Rectal smooth muscle tissue (tissue), 1 donor: ENCODE measurements around the gene BSPRY.
"Not testable (repeated sequence)": the region's sequence is repeated elsewhere in the genome, so short reads cannot be mapped to it uniquely, and the experiment has no call there.

ENCODE experiments used
- H3K27ac ChIP-seq: one replicate; pipeline ENCODE4 v1.7.0; 2013; ENCODE audit warnings: low read depth, low read length, inconsistent platforms
- H3K27me3 ChIP-seq: one replicate; pipeline ENCODE4 v1.7.0; 2013; ENCODE audit warnings: low read length; ENCODE audit not compliant: control insufficient read depth, insufficient read depth
- H3K36me3 ChIP-seq: one replicate; pipeline ENCODE4 v1.7.0; 2013; ENCODE audit warnings: low read length; ENCODE audit not compliant: control insufficient read depth, insufficient read depth
- H3K4me1 ChIP-seq: one replicate; pipeline ENCODE4 v1.7.0; 2013; ENCODE audit warnings: low read length; ENCODE audit not compliant: control insufficient read depth, insufficient read depth
- H3K4me3 ChIP-seq: one replicate; pipeline ENCODE4 v1.7.0; 2013; ENCODE audit warnings: low read length
- H3K9ac ChIP-seq: one replicate; pipeline ENCODE4 v1.7.0; 2013; ENCODE audit warnings: low read length

BSPRY gene

GRCh38 chr9:113376634-113377567 lies 27.6 kb downstream of the BSPRY start, which contains the start of gene HDHD3:
Gene HDHD3 (minus strand): TSS chr9:113376986. CDS start chr9:113374354, 2,632 bp downstream.
- Histone ChIP-seq H3K9ac (peak within 1 kb of the TSS; percentile 80), H3K4me1 (no peaks in the 10 kb centered on the region), H3K4me3 (peak within 1 kb of the TSS; percentile 96), H3K27me3 (no peaks in the 10 kb centered on the region), H3K36me3 (peaks cover 5% of the 10 kb centered on the region), H3K27ac (peak within 1 kb of the TSS; percentile 88)

GRCh38 chr9:113379094-113379828 lies 29.9 kb downstream of the BSPRY start:
- not testable (repeated sequence) for H3K4me1 ChIP-seq, H3K4me3 ChIP-seq

GRCh38 chr9:113379829-113380210 lies 30.5 kb downstream of the BSPRY start:
- H3K27ac ChIP-seq, H3K27me3 ChIP-seq, H3K4me1 ChIP-seq, H3K9ac ChIP-seq, H3K36me3 ChIP-seq, H3K4me3 ChIP-seq: not testable (repeated sequence)

More at GRCh38 chr9:113379094-113379828, 29.9 kb downstream of the BSPRY start:
- H3K36me3 ChIP-seq, H3K27ac ChIP-seq, H3K9ac ChIP-seq, H3K27me3 ChIP-seq: not testable (repeated sequence)

GRCh38 chr9:113380869-113381378 lies 31.6 kb downstream of the BSPRY start:
- no peak overlapping the region for H3K4me3 ChIP-seq
- H3K27me3 ChIP-seq: no peaks in the 10 kb centered on the region
- H3K27ac ChIP-seq: no peak overlapping the region
- no peaks in the 10 kb centered on the region for H3K4me1 ChIP-seq
- H3K36me3 ChIP-seq: no peaks in the 10 kb centered on the region
- H3K9ac ChIP-seq: no peak overlapping the region

DNA sequence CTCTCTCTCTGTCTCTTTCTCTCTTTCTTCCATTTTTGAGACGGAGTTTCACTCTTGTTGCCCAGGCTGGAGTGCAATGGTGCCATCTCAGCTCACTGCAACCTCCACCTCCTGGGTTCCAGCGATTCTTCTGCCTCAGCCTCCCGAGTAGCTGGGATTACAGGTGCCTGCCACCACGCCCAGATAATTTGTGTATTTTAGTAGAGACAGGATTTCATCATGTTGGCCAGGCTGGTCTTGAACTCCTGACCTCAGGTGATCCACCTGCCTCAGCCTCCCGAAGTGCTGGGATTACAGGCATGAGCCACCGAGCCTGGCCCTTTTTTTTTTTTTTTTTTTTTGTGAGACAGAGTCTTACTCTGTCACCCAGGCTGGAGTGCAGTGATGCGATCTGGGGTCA lies 32.1 kb downstream of the BSPRY start:
- H3K4me3 ChIP-seq, H3K27ac ChIP-seq, H3K9ac ChIP-seq, H3K36me3 ChIP-seq, H3K4me1 ChIP-seq, H3K27me3 ChIP-seq: not testable (repeated sequence)

DNA sequence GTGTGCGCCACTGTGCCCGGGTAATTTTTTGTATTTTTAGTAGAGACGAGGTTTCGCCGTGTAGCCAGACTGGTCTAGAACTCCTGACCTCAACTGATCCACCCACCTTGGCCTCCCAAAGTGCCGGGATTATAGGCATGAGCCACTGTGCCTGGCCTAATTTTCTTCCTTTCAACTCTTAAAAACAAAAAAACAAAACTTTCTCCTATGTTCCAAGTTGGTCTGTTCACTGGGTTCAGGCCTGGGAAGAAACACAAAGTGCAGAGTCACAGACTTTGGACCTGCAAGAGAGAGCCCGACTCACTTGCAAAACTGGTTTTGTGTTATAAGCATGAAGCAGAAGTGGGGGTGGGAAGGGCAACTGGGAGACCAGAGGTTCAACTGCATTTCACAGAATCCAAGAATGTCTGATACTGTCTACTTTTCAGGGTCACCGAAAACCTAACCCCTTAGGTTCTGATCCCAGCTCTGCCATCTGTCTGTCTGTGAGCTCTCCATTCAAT lies 32.6 kb downstream of the BSPRY start:
- Histone ChIP-seq H3K27me3 (no peaks in the 10 kb centered on the region), H3K4me1 (no peaks in the 10 kb centered on the region), H3K4me3 (no peak overlapping the region), H3K9ac (no peak overlapping the region), H3K36me3 (peaks cover 6% of the 10 kb centered on the region), H3K27ac (no peak overlapping the region)

GRCh38 chr9:113386571-113387393 lies 37.4 kb downstream of the BSPRY start:
- H3K4me1 ChIP-seq: no peaks in the 10 kb centered on the region
- H3K27me3 ChIP-seq: no peaks in the 10 kb centered on the region
- H3K9ac ChIP-seq: no peak overlapping the region
- H3K27ac ChIP-seq: no peak overlapping the region
- peaks cover 36% of the 10 kb centered on the region for H3K36me3 ChIP-seq
- peak overlapping the region; percentile 30 for H3K4me3 ChIP-seq

DNA sequence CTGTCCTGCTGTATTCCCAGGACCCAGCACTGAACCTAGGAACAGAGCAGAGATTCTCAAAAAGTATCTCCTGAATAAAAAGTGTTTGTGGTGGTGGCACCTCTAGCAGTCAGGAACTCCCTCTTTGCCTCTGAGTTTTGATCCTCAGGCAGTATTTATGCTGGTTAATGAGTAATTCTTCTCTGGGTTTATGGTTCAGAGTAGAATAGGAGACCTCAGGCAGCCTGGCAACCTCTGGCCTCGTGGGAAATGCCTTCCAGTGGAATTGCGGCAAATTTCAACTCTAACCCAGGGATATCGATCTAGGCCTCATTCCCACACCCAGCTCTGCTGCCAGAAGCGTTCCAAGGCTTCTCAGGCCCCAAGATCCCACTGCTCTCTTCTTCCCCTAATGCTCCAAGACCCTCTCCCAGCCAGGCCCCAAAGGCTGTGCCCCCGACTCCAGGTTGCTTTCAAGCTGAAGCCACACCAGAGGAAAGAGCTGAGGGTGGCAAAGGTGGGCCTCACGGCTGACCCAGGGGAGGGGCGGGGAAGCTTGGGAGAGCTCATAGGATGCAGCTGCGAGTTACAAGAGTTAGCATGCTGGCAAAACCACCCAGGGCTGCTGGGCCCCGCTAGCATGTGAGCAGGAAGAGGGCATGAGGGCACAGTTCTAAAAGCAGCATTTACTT lies 38.4 kb downstream of the BSPRY start:
- Histone ChIP-seq H3K9ac (no peak overlapping the region), H3K4me3 (peak overlapping the region; percentile 30), H3K4me1 (no peaks in the 10 kb centered on the region), H3K36me3 (peaks cover 42% of the 10 kb centered on the region), H3K27ac (no peak overlapping the region), H3K27me3 (no peaks in the 10 kb centered on the region)

- H3K27ac ChIP-seq: no peak overlapping the region
- peaks cover 45% of the 10 kb centered on the region for H3K36me3 ChIP-seq
- no peak overlapping the region for H3K9ac ChIP-seq
- no peaks in the 10 kb centered on the region for H3K4me1 ChIP-seq
- no peak overlapping the region for H3K4me3 ChIP-seq
- H3K27me3 ChIP-seq: no peaks in the 10 kb centered on the region
Measured at GRCh38 chr9:113388833-113389232, 39.5 kb downstream of the BSPRY start.

- Histone ChIP-seq H3K27me3 (no peaks in the 10 kb centered on the region), H3K9ac (no peak overlapping the region), H3K4me3 (no peak overlapping the region), H3K27ac (no peak overlapping the region), H3K36me3 (peaks cover 45% of the 10 kb centered on the region), H3K4me1 (no peaks in the 10 kb centered on the region)
Measured at GRCh38 chr9:113389451-113389850, 40.1 kb downstream of the BSPRY start.

DNA sequence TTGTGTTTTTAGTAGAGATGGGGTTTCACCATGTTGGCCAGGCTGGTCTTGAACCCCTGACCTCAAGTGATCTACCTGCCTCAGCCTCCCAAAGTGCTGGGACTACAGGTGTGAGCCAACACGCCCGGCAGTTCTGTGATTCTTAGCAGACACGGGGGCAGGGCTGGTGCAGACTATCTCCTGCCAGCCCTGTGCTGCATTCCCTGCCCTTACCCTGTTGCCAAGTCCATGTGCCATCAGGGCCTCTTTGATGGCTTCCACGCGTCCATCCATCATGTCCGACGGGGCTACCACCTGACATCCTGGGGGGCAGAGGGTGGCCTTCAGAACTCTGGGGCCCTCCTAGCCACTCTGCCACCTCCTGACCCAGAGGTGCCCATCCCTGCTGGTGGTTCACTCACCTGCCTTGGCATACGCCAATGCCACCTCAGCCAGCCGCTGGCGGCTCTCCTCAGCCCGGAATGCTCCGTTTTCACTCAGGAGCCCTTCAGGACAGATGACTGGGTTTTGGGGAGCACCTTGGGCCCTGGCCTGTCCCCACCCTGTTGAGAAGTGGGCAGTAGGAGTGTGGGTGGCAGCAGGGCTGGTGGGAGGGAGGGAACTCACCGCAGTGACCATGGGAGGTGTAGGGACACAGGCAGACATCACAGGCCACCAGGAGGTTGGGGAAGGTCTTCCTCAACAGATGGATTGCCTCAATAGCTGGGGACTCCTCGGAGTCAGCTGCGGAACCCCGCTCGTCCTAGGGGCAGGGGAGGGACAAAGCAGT lies 41.0 kb downstream of the BSPRY start:
- Histone ChIP-seq H3K4me1 (no peaks in the 10 kb centered on the region), H3K27ac (no peak overlapping the region), H3K4me3 (no peak overlapping the region), H3K27me3 (no peaks in the 10 kb centered on the region), H3K9ac (no peak overlapping the region), H3K36me3 (peaks cover 45% of the 10 kb centered on the region)
